H1 (cell line): ENCODE results near the gene SKAP1.

ENCODE experiments used
- EP300 ChIP-seq, 2 experiments: IDR thresholded peaks; 1 replicate in 1 of 2; 2 replicates in 1 of 2; pipeline ENCODE4 v1.6.1; 2011 to 2012; ENCODE audit warnings: low read depth in 2 of 2, low read length in 2 of 2, mild to moderate bottlenecking in 2 of 2, borderline replicate concordance in 1 of 2, inconsistent platforms in 1 of 2, moderate library complexity in 1 of 2
- EZH2 ChIP-seq: fragments of 200-600 bp; sonication (generic); IDR thresholded peaks from 2 replicates; pipeline ENCODE4 v1.7.1; 2012; ENCODE audit warnings: low read depth, mild to moderate bottlenecking, moderate library complexity, low read length, inconsistent platforms; ENCODE audit not compliant: severe bottlenecking
- POLR2A ChIP-seq, 2 experiments: IDR thresholded peaks; 1 replicate in 1 of 2; 2 replicates in 1 of 2; pipeline ENCODE4 v1.6.1; 2011; ENCODE audit warnings: low read depth in 2 of 2, low read length in 2 of 2, mild to moderate bottlenecking in 2 of 2; ENCODE audit errors: control extremely low read depth in 1 of 2
- POLR2AphosphoS5 ChIP-seq: IDR thresholded peaks from 2 replicates; pipeline ENCODE4 v1.6.1; 2011; ENCODE audit warnings: low read depth, low read length
- SRF ChIP-seq: IDR thresholded peaks from 2 replicates; pipeline ENCODE4 v1.6.1; 2011; ENCODE audit warnings: mild to moderate bottlenecking, low read depth, low read length, moderate library complexity
- SUZ12 ChIP-seq: fragments of 200-600 bp; sonication (generic); IDR thresholded peaks from 2 replicates; pipeline ENCODE4 v1.6.1; 2012; ENCODE audit warnings: mild to moderate bottlenecking, inconsistent platforms, low read length, moderate library complexity, mixed read lengths
- TAF1 ChIP-seq: IDR thresholded peaks from 2 replicates; pipeline ENCODE4 v1.6.1; 2011; ENCODE audit warnings: mild to moderate bottlenecking, low read depth, low read length
- TF ChIP-seq, protein P1 (sequence below), 3 experiments: IDR thresholded peaks; 1 replicate in 2 of 3; 2 replicates in 1 of 3; pipeline versions ENCODE4 v1.5.1 to v1.6.1; 2011; ENCODE audit warnings: low read length in 3 of 3, mild to moderate bottlenecking in 3 of 3, inconsistent platforms in 2 of 3, low read depth in 1 of 3, moderate library complexity in 1 of 3; ENCODE audit not compliant: insufficient read depth in 1 of 3; ENCODE audit errors: control extremely low read depth in 1 of 3
- TF ChIP-seq, protein P2 (sequence below): IDR thresholded peaks from 2 replicates; pipeline ENCODE4 v1.6.1; 2012; ENCODE audit warnings: inconsistent platforms

DNA sequence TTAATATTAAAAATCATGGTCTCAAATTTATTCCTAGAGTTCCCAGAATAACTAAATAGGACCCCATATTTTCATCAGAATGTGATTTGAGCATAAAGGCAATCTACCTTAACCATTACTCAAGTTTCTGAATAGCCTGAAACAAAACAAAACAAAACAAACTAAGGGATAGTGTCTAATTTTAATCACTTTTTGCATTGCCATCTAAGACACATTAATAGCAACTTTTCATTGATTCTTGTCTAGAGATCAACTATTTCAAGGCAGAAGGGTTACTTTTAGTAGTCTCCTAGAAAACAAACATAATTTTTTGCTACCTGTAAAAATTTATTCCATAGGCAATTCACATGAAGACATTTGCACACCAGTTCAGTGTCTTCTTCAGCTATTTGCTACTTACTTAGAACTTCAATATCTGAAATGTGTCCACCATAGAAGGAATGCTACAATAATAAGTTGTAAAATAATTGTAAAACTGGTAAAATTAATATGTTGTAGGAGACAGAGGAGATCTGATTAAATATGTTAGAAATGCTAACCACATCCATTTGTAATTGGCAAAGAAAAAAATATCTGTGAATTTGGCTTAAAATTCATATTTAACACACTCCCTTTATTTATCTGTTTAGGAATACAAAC lies 94.7 kb downstream of the SKAP1 start:
- no peak for TF ChIP-seq SUZ12
- TF ChIP-seq, protein P1, sequence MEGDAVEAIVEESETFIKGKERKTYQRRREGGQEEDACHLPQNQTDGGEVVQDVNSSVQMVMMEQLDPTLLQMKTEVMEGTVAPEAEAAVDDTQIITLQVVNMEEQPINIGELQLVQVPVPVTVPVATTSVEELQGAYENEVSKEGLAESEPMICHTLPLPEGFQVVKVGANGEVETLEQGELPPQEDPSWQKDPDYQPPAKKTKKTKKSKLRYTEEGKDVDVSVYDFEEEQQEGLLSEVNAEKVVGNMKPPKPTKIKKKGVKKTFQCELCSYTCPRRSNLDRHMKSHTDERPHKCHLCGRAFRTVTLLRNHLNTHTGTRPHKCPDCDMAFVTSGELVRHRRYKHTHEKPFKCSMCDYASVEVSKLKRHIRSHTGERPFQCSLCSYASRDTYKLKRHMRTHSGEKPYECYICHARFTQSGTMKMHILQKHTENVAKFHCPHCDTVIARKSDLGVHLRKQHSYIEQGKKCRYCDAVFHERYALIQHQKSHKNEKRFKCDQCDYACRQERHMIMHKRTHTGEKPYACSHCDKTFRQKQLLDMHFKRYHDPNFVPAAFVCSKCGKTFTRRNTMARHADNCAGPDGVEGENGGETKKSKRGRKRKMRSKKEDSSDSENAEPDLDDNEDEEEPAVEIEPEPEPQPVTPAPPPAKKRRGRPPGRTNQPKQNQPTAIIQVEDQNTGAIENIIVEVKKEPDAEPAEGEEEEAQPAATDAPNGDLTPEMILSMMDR (IDR thresholded peaks at IDR 0.05; ENCODE audit: control extremely low read depth in 1 of 3, insufficient read depth in 1 of 3, low read depth in 1 of 3, low read length in 3 of 3): no peak
- no peak for TF ChIP-seq POLR2AphosphoS5
- no peak for TF ChIP-seq EZH2
- TF ChIP-seq POLR2A (IDR thresholded peaks at IDR 0.05; ENCODE audit: control extremely low read depth in 1 of 2, low read depth in 2 of 2, low read length in 2 of 2): no peak
- TF ChIP-seq SRF: no peak
- TF ChIP-seq, protein P2, sequence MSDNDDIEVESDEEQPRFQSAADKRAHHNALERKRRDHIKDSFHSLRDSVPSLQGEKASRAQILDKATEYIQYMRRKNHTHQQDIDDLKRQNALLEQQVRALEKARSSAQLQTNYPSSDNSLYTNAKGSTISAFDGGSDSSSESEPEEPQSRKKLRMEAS: no peak
- no peak for TF ChIP-seq EP300 (IDR thresholded peaks at IDR 0.05; ENCODE audit: borderline replicate concordance in 1 of 2, low read depth in 2 of 2, low read length in 2 of 2)
- TF ChIP-seq TAF1: no peak
